Measurements from ENCODE around the gene KLHDC9. TPM values are rescaled to one million over a fixed set of nuclear protein-coding genes. Genes with fewer than 3 reads are reported as not detected.

The KLHDC9 gene
- total and polyA plus RNA-seq, 9 of the 15 experiments (the other 6 are each of a cell fraction or from before 2014, with no cell fraction given): not detected

GRCh38 chr1:161117759-161118581 is 19.8 kb downstream of the KLHDC9 start, which contains the start of the genes NIT1 and PFDN2 (continued):
- TF ChIP-seq ATF3 (IDR thresholded peaks at IDR 0.05) (peak; percentile 51; the same call in 1 of the 2 replicates), ATF3 (CRISPR knock-in tag; conservative IDR thresholded peaks at IDR 0.05) (no peak), FOXA1 (IDR thresholded peaks at IDR 0.05; ENCODE audit: borderline replicate concordance) (no peak), FOXA3 (CRISPR knock-in tag; conservative IDR thresholded peaks at IDR 0.05 in 1 of 2, IDR thresholded peaks at IDR 0.05 in 1 of 2) (no peak), GABPA (tag; conservative IDR thresholded peaks at IDR 0.05; ENCODE audit: low read depth) (peak; percentile 97), MNT (conservative IDR thresholded peaks at IDR 0.05) (peak; percentile 82 to 87; a peak in 3 of 4 replicates), FOS (IDR thresholded peaks at IDR 0.05; ENCODE audit: extremely low read depth, insufficient read length) (no peak), ZNF134 (CRISPR knock-in tag; conservative IDR thresholded peaks at IDR 0.05) (no peak), TRIM28 (IDR thresholded peaks at IDR 0.05) (no peak), EP400 (IDR thresholded peaks at IDR 0.05) (peak; percentile 91), BMI1 (IDR thresholded peaks at IDR 0.05; ENCODE audit: low read length) (no peak), POLR2A (conservative IDR thresholded peaks at IDR 0.05) (peak; percentile 94), CCNT2 (IDR thresholded peaks at IDR 0.05; ENCODE audit: borderline replicate concordance, extremely low read depth, insufficient read length, low read depth, low read length) (peak; percentile 83), ZNF24 (IDR thresholded peaks at IDR 0.05) (no peak), MTA1 (IDR thresholded peaks at IDR 0.05; ENCODE audit: borderline replicate concordance) (no peak), DDX20 (tag; IDR thresholded peaks at IDR 0.05; ENCODE audit: low read depth) (no peak), FOSL1 (tag; conservative IDR thresholded peaks at IDR 0.05) (no peak), ETS2 (tag; IDR thresholded peaks at IDR 0.05; ENCODE audit: borderline replicate concordance, poor library complexity, severe bottlenecking) (no peak)
- TF ChIP-seq, protein P1, sequence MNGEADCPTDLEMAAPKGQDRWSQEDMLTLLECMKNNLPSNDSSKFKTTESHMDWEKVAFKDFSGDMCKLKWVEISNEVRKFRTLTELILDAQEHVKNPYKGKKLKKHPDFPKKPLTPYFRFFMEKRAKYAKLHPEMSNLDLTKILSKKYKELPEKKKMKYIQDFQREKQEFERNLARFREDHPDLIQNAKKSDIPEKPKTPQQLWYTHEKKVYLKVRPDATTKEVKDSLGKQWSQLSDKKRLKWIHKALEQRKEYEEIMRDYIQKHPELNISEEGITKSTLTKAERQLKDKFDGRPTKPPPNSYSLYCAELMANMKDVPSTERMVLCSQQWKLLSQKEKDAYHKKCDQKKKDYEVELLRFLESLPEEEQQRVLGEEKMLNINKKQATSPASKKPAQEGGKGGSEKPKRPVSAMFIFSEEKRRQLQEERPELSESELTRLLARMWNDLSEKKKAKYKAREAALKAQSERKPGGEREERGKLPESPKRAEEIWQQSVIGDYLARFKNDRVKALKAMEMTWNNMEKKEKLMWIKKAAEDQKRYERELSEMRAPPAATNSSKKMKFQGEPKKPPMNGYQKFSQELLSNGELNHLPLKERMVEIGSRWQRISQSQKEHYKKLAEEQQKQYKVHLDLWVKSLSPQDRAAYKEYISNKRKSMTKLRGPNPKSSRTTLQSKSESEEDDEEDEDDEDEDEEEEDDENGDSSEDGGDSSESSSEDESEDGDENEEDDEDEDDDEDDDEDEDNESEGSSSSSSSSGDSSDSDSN (IDR thresholded peaks at IDR 0.05; ENCODE audit: borderline replicate concordance in 1 of 2, low read depth in 2 of 2, low read length in 2 of 2): 0 out of 4 replicates have a peak, but pooled peaks of 1 of the 2 experiments have one; percentile 24
- TF ChIP-seq, protein P2, sequence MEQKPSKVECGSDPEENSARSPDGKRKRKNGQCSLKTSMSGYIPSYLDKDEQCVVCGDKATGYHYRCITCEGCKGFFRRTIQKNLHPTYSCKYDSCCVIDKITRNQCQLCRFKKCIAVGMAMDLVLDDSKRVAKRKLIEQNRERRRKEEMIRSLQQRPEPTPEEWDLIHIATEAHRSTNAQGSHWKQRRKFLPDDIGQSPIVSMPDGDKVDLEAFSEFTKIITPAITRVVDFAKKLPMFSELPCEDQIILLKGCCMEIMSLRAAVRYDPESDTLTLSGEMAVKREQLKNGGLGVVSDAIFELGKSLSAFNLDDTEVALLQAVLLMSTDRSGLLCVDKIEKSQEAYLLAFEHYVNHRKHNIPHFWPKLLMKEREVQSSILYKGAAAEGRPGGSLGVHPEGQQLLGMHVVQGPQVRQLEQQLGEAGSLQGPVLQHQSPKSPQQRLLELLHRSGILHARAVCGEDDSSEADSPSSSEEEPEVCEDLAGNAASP (IDR thresholded peaks at IDR 0.05): no peak
- TF ChIP-seq, protein P3, sequence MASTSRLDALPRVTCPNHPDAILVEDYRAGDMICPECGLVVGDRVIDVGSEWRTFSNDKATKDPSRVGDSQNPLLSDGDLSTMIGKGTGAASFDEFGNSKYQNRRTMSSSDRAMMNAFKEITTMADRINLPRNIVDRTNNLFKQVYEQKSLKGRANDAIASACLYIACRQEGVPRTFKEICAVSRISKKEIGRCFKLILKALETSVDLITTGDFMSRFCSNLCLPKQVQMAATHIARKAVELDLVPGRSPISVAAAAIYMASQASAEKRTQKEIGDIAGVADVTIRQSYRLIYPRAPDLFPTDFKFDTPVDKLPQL (IDR thresholded peaks at IDR 0.05; ENCODE audit: extremely low read depth, insufficient read length): no peak

Data from K562 (cell line).